ENCODE results near the gene ASF1A.

ASF1A gene

GRCh38 chr6:118953391-118953790 lies 59.4 kb downstream of the ASF1A start:
- Histone ChIP-seq H3K9ac (ENCODE audit: low read length) (no peak overlapping the region), H2AFZ (ENCODE audit: low read depth, low read length, severe bottlenecking) (no peak overlapping the region), H3K27ac (ENCODE audit: low read depth, low read length) (no peak overlapping the region), H3K36me3 (ENCODE audit: low read length) (no peaks in the 10 kb centered on the region), H3K4me3 (ENCODE audit: insufficient read depth, low read length, poor library complexity, severe bottlenecking) (no peak overlapping the region), H3F3A (ENCODE audit: insufficient read depth) (no peaks in the 10 kb centered on the region; the same call in 1 of the 2 replicates), H3K9me3 (ENCODE audit: insufficient read depth, low read length) (no peaks in the 10 kb centered on the region), H3K79me2 (ENCODE audit: insufficient read depth, low read length) (no peaks in the 10 kb centered on the region), H3K9me2 (replicated peaks; ENCODE audit: insufficient read depth, low read length) (no peaks in the 10 kb centered on the region), H3K4me2 (ENCODE audit: low read depth, low read length, poor library complexity, severe bottlenecking) (no peak overlapping the region), H4K20me1 (ENCODE audit: low read depth, low read length) (no peaks in the 10 kb centered on the region), H3K27me3 (ENCODE audit: low read length) (no peaks in the 10 kb centered on the region)
- TF ChIP-seq, protein P1, sequence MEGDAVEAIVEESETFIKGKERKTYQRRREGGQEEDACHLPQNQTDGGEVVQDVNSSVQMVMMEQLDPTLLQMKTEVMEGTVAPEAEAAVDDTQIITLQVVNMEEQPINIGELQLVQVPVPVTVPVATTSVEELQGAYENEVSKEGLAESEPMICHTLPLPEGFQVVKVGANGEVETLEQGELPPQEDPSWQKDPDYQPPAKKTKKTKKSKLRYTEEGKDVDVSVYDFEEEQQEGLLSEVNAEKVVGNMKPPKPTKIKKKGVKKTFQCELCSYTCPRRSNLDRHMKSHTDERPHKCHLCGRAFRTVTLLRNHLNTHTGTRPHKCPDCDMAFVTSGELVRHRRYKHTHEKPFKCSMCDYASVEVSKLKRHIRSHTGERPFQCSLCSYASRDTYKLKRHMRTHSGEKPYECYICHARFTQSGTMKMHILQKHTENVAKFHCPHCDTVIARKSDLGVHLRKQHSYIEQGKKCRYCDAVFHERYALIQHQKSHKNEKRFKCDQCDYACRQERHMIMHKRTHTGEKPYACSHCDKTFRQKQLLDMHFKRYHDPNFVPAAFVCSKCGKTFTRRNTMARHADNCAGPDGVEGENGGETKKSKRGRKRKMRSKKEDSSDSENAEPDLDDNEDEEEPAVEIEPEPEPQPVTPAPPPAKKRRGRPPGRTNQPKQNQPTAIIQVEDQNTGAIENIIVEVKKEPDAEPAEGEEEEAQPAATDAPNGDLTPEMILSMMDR (IDR thresholded peaks at IDR 0.05; ENCODE audit: insufficient read depth, low read length, poor library complexity, severe bottlenecking): no peak
- no peak for TF ChIP-seq EZH2phosphoT487 (conservative IDR thresholded peaks at IDR 0.05; ENCODE audit: low read length)

All from SU-DHL-6 (cell line).